SK-N-SH treated with all-trans-retinoic acid at 6 μM for 48 hours (cell line): ENCODE data around the gene NKX2-2.

Source experiments
- ARNTL ChIP-seq: fragments of 450-650 bp; formaldehyde crosslinking; IDR thresholded peaks from 2 replicates; pipeline ENCODE4 v1.5.0; 2020; ENCODE audit warnings: low read depth, mild to moderate bottlenecking, moderate library complexity, borderline replicate concordance
- RARB ChIP-seq: fragments of 250-450 bp; sonication (Bioruptor Pico); IDR thresholded peaks from 2 replicates; pipeline ENCODE4 v1.8.0; 2021; ENCODE audit warnings: mild to moderate bottlenecking, moderate library complexity

DNA sequence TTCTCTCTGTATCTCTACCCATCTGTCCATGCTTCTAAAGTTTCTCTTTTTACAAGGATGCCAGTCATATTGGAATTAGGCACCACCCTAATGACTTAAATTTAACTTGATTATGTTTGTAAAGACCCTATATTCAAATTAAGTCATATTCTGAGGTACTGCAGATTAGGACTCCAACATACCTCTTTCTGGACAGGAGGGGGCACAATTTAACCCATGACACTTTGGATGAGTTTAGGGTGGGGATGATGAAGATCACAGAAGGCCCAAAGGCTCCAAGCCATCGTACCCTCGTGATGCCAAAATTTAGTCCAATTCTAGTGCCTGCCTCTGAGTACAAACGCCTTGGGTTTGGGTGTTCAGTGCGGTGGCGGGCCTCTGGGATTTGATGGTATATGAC is 15.0 kb upstream of the NKX2-2 start:
- TF ChIP-seq RARB (no peak), ARNTL (CRISPR knock-in tag) (no peak)
